Right atrium auricular region (tissue), 2 donors: ENCODE measurements around the gene ZNF526. TPM values are rescaled to one million over a fixed set of nuclear protein-coding genes. Genes with fewer than 3 reads are reported as not detected.
A peak's percentile ranks its signal among the peaks of the same experiment; 100 is the strongest.

Source experiments
- DNase-seq: peaks from one replicate; pipeline ENCODE4 v3.0.0-alpha.2; 2019; ENCODE audit warnings: low spot score
- H3K27ac ChIP-seq, 2 donors: fragments of 200-600 bp; sonication (generic); 1 replicate in 1 of 2; 2 replicates in 1 of 2; pipeline ENCODE4 v1.5.1; 2016 to 2019
- H3K27me3 ChIP-seq, 2 donors: fragments of 200-600 bp; sonication (generic); one replicate each; pipeline versions ENCODE4 v1.5.1 to v1.6.0; 2017 to 2019
- H3K36me3 ChIP-seq: fragments of 200-600 bp; sonication (generic); one replicate; pipeline ENCODE4 v1.5.1; 2016
- H3K4me1 ChIP-seq, 2 donors: fragments of 200-600 bp; sonication (generic); one replicate each; pipeline versions ENCODE4 v1.5.1 to v1.6.0; 2017 to 2019
- H3K4me3 ChIP-seq, 2 donors: fragments of 200-600 bp; sonication (generic); 1 replicate in 1 of 2; 2 replicates in 1 of 2; pipeline ENCODE4 v1.5.1; 2017 to 2019; ENCODE audit warnings: mild to moderate bottlenecking in 1 of 2, moderate library complexity in 1 of 2
- H3K9me3 ChIP-seq, 2 donors: fragments of 200-600 bp; sonication (generic); one replicate each; pipeline ENCODE4 v1.5.1; 2019
- total RNA-seq, 2 donors: library from RNA; depleted of rRNA; stranded (reverse); fragments of >200 nt; gene quantifications; one replicate each; pipeline ENCODE4 v1.1.0, GENCODE V29; 2016
- TF ChIP-seq, protein P1 (sequence below), 2 donors: fragments of 200-600 bp; sonication (generic); IDR thresholded peaks; one replicate each; pipeline ENCODE4 v1.5.1; 2019; ENCODE audit warnings: antibody characterized with exemption in 2 of 2

The ZNF526 gene
- total RNA-seq, 2 donors from 2014 or later, result 2.6 to 5.4 TPM

DNA sequence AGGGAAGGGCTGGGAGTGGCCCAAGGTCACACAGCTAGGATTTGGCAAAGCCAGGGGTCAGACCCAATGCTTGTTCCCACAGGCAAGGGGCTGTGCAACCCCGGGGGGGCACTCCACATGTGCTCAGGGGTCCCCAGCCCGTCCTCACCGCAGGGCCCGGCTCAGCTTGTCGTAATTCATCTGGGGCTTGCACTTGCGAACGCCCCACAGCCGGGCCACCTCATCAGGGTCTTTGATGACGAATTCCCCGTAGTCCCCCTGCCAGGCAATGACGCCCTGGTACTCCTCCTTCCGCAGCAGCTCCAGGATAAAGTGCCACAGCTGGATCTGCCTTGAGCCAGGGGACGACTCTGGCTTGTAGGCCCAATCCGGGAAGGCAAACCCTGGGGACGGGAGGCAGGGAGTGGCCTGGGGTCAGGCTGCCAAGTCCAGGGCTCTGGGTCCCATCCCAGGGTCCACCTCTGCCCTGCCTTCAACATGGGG is 30.1 kb downstream of the ZNF526 start:
- Histone ChIP-seq H3K4me1 (peaks cover 0 to 80% of the 10 kb centered on the region in 2 donors), H3K27ac (peak overlapping the region; percentile 99), H3K36me3 (peaks cover 17% of the 10 kb centered on the region), H3K9me3 (no peaks in the 10 kb centered on the region), H3K27me3 (no peaks in the 10 kb centered on the region), H3K4me3 (peak overlapping the region in 1 of 2 donors; percentile 97)
- TF ChIP-seq, protein P1, sequence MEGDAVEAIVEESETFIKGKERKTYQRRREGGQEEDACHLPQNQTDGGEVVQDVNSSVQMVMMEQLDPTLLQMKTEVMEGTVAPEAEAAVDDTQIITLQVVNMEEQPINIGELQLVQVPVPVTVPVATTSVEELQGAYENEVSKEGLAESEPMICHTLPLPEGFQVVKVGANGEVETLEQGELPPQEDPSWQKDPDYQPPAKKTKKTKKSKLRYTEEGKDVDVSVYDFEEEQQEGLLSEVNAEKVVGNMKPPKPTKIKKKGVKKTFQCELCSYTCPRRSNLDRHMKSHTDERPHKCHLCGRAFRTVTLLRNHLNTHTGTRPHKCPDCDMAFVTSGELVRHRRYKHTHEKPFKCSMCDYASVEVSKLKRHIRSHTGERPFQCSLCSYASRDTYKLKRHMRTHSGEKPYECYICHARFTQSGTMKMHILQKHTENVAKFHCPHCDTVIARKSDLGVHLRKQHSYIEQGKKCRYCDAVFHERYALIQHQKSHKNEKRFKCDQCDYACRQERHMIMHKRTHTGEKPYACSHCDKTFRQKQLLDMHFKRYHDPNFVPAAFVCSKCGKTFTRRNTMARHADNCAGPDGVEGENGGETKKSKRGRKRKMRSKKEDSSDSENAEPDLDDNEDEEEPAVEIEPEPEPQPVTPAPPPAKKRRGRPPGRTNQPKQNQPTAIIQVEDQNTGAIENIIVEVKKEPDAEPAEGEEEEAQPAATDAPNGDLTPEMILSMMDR (IDR thresholded peaks at IDR 0.05), result no peak
- peak; percentile 73 for DNase-seq

DNA sequence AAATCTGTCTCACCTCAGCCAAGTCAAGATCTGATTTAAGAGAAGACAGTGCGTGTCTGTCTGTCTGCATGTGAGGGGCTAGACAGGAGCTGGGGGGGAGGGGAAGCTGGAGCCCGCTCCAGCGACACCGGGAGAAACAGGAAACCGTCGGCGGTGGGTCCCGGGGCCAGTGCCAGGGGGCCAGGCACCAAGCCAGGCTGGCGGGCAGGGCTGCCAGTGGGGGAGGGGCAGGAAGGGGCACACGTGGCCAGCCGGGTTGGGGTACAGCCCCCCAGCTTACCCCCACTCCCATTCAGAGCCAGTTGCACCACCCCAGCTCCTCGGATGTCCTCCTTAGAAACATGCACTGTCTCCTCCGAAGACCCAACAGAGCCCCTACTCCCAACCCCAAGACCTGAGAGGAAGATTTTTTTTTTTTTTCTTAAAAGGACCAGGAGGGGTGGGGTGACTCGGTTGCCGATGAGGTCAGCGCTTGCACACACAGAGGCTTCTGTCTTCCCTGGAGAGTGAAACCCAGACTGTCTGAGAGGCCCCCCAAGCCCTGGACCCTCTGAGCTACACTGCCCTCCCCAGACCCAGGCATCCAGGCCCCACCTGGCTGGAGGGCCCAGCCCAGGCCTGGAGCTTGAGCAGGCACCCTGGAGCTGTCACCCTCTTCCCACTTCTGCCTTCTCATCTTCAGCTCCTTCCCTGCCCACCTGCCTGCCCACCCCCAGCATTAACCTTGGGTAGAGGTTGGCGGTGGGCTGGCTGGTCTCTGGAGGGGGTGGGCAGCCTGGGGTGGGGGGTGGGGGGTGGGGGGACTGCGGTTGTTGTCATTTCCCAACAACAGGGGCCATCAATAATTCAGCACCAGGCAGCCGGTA is 30.8 kb downstream of the ZNF526 start:
- Histone ChIP-seq H3K9me3 (no peaks in the 10 kb centered on the region), H3K4me1 (peaks cover 0 to 73% of the 10 kb centered on the region in 2 donors), H3K27me3 (no peaks in the 10 kb centered on the region), H3K27ac (peak overlapping the region; percentile 99), H3K36me3 (peaks cover 17% of the 10 kb centered on the region), H3K4me3 (peak overlapping the region; percentile 2 to 97)
- DNase-seq, result peak; percentile 76
- TF ChIP-seq, protein P1 (IDR thresholded peaks at IDR 0.05), result no peak

DNA sequence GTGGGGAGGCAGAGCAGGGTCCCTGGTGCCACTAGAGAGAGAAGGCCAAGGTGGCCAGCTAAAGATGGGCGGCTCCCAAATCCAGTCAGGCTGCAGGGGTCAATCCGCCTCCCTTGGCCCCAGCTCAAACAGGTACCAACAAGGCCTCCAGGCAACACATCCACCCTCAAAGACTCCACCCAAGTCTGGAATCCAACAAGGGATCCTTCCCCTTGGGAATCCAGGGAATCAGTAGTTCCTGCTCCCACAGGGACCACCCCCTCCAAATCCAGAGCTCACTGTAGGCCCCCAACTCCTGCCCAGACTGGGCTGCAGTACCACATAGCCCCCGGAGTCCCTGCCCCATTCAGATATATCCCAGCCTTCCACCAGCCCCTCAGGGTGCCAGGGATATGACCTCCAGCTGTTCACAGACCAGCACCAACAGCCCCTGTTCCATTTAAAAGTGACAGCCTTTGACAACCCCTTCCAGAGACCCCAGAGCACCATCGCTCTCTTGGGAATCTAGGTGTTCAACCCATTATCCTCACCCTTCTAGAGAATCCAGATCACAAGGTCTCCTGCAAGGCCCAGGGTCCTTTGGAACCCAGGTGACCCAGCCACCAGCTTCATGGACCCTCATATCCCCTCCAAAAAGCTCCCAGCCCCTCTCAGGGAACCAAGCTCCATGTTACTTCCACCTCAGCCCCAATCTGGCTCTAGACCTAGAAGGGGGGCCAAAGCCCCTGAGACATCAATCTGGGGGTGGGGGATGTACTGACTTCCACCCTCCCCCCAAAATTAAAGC is 31.7 kb downstream of the ZNF526 start:
- TF ChIP-seq, protein P1 (IDR thresholded peaks at IDR 0.05), result no peak
- no peak for DNase-seq
- Histone ChIP-seq H3K4me1 (peaks cover 0 to 71% of the 10 kb centered on the region in 2 donors), H3K36me3 (peaks cover 17% of the 10 kb centered on the region), H3K9me3 (no peaks in the 10 kb centered on the region), H3K27me3 (no peaks in the 10 kb centered on the region), H3K4me3 (peak overlapping the region; percentile 94 to 97), H3K27ac (peak overlapping the region; percentile 99)

DNA sequence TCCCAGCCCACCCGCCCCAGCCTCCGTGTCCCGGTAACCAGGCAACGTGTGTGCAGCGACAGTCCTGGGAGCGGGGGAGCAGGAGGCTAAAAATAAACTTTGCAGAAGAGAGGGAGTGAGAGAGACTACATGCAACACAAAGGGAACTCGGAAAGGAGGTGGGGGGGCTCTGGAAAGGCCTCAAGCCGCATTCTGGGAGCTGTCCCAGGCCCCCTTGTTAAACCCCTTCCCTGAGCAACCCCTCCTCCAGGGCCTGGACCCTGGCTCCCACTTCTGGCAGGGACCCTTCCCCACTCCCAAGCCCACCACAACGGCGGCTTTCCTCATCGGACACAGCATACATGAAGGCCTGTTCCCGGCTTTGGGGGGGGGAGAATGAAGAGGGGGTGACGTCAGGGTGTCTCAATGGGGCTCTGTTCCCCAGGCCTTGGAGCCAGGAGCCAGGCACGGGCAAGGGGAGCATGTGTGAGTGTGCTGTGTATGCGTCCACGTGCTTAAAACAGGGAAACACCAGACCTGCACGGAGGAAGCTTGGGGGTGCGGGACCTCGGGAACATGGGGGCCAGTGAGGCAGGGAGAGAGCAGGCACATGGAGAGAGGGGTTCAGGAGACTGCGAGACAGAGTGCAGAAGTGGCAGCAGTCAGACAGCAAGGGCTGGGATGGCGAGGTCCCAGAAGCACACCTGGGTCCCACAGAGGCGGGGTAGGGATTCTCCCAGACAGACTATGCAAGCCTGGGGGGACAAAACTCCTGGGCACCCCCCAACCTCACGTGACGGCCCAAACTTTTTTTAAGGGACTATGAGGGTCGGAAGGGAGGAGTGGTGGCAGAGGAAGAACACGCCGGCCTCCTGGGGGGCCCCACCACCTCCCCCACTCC is 32.5 kb downstream of the ZNF526 start:
- TF ChIP-seq, protein P1 (IDR thresholded peaks at IDR 0.05), result no peak
- Histone ChIP-seq H3K4me1 (peaks cover 0 to 65% of the 10 kb centered on the region in 2 donors), H3K9me3 (no peaks in the 10 kb centered on the region), H3K27me3 (no peaks in the 10 kb centered on the region), H3K36me3 (peaks cover 17% of the 10 kb centered on the region), H3K4me3 (peak overlapping the region; percentile 94 to 97), H3K27ac (peak overlapping the region; percentile 99)
- peak; percentile 80 for DNase-seq
